Skeletal muscle cell (primary cell): ENCODE measurements around the gene ICE2.
"Not testable (repeated sequence)": the region's sequence is repeated elsewhere in the genome, so short reads cannot be mapped to it uniquely, and the experiment has no call there.

Experiments
- DNase-seq: peaks from one replicate; pipeline ENCODE4 v3.0.0-alpha.2; 2010; ENCODE audit warnings: low read depth
- H3K4me3 ChIP-seq: 2 replicates; pipeline ENCODE4 v1.5.1; 2011; ENCODE audit warnings: low read depth, mild to moderate bottlenecking, control low read depth, low read length, moderate library complexity

The ICE2 gene

DNA sequence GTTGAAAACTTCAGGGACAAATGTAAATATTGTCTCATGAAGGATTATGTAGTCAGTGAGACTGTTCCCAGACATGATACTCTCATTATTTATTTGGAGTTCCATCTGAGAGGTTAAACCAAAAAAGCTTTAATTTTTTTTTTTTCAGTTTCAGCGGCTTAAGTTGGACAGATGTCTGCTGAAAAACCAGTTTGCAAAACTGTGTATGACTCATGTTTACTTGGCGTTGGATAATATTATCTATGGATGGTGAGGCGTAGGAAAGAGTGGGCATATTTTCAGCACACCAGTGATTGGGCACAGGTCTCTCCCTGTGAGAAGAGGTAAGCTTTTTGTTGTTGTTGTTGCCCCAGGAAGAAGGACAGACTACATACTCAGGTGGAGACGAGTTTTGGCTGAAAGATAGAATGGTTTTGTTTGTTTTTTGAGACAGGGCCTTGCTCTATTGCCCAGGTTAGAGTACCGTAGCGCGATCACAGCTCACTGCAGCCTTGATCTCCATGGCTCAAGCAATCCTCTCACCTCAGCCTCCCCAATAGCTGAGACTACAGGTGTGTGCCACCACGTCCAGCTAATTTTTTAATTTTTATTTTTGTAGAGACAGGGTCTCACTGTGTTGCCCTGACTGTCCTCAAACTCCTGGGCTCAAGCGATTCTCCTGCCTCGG lies 64.8 kb downstream of the ICE2 start:
- no peak for DNase-seq
- no peak overlapping the region for H3K4me3 ChIP-seq

GRCh38 chr15:60413231-60413824 lies 65.6 kb downstream of the ICE2 start:
- no peak for DNase-seq
- H3K4me3 ChIP-seq, result no peak overlapping the region

- not testable (repeated sequence) for DNase-seq, H3K4me3 ChIP-seq
Observed at GRCh38 chr15:60412807-60413206, 66.1 kb downstream of the ICE2 start.

- no peak overlapping the region for H3K4me3 ChIP-seq
- DNase-seq, result no peak
Observed at GRCh38 chr15:60411774-60412425, 67.0 kb downstream of the ICE2 start.

GRCh38 chr15:60410350-60410749 lies 68.6 kb downstream of the ICE2 start:
- not testable (repeated sequence) for DNase-seq, H3K4me3 ChIP-seq

DNA sequence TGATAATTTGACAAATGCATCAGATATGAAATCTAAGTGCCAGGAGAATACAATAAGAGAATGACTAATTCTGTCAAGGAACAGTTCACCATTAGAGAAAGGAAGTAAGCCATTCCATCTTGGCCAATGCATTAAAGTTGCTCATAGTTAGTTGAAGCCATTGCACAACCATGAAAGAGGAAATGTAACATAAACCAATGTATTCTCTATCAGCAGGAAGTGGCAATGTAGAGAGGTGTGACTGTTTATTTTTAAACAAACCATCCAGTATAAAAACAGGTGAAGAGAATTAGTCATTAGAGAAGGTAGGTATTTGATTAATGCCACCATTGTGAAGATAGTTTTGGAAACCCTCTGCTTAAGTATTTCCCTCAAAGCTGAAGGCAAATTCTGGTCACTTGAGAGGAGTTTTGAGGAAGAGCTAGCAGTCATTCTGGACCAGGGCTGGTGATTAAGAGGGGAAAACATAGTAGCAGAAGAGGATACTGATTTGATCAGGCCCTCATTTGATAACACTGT lies 70.4 kb downstream of the ICE2 start:
- peak; percentile 50 for DNase-seq
- no peak overlapping the region for H3K4me3 ChIP-seq

DNA sequence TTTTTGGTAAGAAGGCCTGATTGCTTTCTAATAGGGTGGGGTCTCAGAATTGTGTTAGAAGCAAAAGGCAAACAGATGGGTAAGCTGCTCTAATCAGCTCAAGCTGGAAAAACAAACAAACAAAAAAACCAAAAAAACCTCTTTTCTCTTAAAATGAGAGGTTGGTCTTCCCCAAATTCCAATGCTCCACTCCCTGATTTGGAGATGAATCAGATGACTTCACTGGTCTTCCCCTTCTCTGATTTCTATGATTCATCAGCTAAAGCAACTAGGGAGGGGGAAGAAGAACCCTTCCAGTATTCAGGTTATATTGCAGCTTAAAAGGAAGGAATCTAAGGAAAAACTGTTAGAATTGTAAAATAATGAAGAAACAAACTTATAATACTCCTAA lies 71.5 kb downstream of the ICE2 start:
- H3K4me3 ChIP-seq, result no peak overlapping the region
- no peak for DNase-seq

DNA sequence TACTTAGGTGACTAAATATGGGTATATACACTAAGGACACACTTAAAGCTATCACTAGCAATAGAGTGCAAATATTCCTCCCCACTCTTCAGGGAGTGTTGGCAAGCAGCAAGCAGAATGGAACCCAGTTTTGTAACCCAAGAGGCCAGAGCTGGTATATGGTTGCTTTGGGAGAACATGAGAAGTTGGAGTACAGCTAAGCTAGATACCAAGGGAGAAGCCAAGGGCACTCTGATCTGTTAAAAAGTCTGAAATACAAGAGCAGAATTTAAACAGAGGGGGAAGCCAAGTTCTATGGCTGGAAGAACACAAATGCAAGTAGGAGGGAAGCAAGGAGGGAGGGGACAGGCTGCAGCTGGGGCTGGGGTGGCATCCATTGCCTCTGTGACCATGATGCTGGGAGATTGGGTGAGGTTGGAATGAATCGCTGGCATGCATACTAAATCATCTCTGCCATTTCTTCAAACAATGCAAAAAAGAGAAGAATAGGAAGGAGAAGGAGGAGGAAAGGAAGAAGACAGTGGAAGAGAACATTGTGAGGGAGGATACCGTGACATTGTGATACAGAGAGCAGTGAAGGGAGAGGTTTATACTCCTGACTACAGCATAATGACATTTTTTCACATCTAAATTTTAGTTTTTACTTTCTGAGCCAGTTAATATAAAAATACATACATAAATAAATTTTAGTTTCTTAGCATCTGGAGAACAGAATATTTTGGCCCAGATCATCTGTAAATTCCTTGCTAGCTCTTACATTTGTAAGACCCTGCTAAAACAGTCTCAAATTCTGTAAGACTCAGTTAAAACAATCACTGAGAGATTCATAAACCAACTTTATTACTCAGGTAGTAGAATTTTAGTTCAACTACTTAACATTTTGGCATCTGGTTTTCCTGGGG lies 72.2 kb downstream of the ICE2 start:
- no peak for DNase-seq
- no peak overlapping the region for H3K4me3 ChIP-seq

- no peak overlapping the region for H3K4me3 ChIP-seq
Observed at GRCh38 chr15:60405399-60405798, 73.5 kb downstream of the ICE2 start.

DNA sequence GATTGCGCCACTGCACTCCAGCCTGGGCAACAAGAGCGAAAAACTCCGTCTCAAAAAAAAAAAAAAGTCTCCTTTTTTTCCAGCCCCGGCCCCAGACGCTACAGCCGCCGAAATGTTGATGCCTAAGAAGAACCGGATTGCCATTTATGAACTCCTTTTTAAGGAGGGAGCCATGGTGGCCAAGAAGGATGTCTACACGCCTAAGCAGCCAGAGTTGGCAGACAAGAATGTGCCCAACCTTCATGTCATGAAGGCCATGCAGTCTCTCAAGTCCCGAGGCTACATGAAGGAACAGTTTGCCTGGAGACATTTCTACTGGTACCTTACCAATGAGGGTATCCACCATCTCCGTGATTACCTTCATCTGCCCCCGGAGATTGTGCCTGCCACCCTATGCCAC lies 74.6 kb downstream of the ICE2 start:
- DNase-seq, H3K4me3 ChIP-seq: not testable (repeated sequence)

More at GRCh38 chr15:60405399-60405798, 73.5 kb downstream of the ICE2 start:
- no peak for DNase-seq

- no peak for DNase-seq
- H3K4me3 ChIP-seq, result no peak overlapping the region
Observed at GRCh38 chr15:60400944-60401343, 78.0 kb downstream of the ICE2 start.

- no peak overlapping the region for H3K4me3 ChIP-seq
- DNase-seq, result no peak
Observed at GRCh38 chr15:60399931-60400330, 79.0 kb downstream of the ICE2 start.

GRCh38 chr15:60399246-60399915 lies 79.6 kb downstream of the ICE2 start:
- peak overlapping the region; percentile 78 for H3K4me3 ChIP-seq

DNA sequence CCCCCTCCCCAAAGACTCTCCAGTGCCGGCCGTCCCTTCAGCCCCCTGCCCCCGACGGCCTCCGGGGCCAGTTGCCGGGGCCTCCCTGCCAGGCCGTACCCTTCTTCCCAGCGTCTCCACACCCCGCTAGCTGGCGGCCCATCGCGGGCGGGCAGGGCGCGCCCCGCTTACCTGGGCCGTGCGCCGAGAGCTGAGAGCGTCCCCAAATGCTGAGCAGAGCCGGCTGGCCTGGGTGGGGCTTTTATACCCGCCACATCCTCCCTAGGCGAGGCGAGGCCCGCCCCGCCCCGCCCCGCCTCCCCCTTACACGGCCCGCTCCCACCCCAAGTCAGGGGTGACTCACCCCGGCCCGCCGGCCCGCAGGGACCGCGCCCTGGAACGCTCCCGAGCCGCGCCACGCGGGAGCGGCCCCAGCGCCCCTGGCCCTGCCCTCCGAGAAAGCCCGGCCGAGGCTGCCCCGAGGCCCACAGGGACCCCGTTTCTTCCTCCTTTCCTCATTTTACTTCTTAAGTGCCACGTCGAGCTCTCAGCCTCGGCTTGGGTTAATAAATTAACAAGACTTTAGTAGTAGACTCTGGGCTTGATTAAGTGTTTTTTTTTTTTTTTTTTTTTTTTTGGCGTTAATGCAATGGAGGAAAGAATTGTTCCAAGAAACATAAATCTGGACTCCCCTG lies 81.0 kb downstream of the ICE2 start, which contains the start of gene ANXA2:
Gene ANXA2, minus strand, starts transcription at position 215 of the 674 bp plus-strand sequence. CDS start 11,911 bp downstream, outside the sequence.
- peak within 1 kb of the TSS; percentile 78 for H3K4me3 ChIP-seq
- peak; percentile 73 for DNase-seq

More at GRCh38 chr15:60399246-60399915, 79.6 kb downstream of the ICE2 start:
- no peak for DNase-seq

GRCh38 chr15:60396958-60397771 lies 81.8 kb downstream of the ICE2 start:
- no peak for DNase-seq
- H3K4me3 ChIP-seq, result peak overlapping the region; percentile 78

DNA sequence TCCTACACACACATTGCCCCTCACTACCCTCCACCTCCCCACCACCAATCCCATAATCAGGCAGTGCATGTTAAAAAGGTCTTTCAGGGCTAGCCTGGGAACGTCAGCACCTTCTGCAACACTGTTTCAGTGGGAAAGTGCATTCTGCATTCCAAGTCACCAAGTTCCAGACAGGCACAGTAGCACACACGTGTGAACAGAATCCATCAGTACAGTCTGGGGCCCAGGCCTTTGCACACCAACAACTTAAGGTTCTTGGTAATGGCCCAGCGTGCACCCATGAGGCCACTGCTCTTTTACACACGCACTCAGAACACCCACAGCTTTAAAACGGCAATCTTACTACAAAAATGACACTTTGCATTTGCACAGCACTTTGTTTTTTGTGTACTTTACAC lies 82.4 kb downstream of the ICE2 start:
- no peak for DNase-seq
- peak overlapping the region; percentile 78 for H3K4me3 ChIP-seq

- no peak for DNase-seq
- peak overlapping the region; percentile 78 for H3K4me3 ChIP-seq
Observed at GRCh38 chr15:60396100-60396499, 82.8 kb downstream of the ICE2 start.
